NCI-H1105 treated with DMSO at 0.1 percent for 48 hours (cell line): ENCODE results near the gene TRPM2.

Source experiments
- DNase-seq: peaks from one replicate; lab custom pipeline; 2025; lab: John Stamatoyannopoulos, UW

The TRPM2 gene

DNA sequence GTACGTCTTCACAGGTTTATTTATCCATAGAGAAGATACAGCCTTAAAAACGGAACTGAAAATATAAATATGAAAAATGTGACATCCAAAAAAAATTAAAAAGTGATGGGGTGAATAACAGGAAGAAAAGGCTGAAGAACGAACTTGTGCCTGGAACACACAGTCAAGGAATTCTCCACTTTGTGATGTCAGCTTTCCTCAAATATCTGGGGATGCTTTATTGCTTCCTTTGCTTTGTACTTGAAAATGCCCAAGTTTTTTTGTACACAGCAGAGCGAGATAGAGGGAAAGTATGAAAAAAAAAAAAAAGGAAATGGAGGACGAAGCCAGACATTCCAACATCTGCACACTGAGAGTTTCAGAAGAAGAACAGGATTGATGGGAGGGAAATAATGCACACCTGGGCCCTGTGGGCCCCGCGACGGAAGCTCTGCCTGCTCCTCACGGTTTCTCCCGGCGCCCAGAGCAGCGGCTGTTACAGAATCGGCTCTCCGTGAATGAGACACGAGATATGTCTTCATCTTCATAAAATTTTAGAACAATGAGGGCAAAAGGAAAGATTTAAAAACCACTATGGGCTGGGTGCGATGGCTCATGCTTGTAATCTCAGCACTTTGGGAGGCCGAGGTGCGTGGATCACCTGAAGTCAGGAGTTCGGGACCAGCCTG is 91.9 kb downstream of the TRPM2 start:
- no peak for DNase-seq

DNA sequence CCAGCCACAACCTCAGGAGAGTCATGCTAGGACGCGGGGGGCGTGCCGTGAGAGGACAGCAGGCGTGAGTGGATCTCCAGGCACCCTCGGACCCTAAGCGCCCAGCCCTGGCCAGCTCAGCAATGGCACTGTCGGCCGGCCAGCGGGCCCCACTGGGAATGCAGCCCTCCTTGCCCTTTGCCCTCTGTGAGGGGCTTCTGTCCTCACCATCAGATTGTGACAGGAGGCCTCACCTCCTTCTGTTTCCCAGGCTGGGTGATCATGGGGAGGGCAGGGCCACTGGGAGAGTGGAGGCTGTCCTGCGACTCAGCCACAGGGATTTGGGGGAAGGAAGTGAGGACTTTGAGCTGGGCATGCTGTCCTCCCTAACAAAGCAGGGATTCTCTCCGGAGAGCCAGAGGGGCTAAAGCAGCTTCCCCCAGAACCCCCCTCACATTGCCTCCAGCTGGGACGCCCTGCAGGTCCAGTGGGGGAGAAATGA is 95.3 kb downstream of the TRPM2 start:
- DNase-seq = no peak

DNA sequence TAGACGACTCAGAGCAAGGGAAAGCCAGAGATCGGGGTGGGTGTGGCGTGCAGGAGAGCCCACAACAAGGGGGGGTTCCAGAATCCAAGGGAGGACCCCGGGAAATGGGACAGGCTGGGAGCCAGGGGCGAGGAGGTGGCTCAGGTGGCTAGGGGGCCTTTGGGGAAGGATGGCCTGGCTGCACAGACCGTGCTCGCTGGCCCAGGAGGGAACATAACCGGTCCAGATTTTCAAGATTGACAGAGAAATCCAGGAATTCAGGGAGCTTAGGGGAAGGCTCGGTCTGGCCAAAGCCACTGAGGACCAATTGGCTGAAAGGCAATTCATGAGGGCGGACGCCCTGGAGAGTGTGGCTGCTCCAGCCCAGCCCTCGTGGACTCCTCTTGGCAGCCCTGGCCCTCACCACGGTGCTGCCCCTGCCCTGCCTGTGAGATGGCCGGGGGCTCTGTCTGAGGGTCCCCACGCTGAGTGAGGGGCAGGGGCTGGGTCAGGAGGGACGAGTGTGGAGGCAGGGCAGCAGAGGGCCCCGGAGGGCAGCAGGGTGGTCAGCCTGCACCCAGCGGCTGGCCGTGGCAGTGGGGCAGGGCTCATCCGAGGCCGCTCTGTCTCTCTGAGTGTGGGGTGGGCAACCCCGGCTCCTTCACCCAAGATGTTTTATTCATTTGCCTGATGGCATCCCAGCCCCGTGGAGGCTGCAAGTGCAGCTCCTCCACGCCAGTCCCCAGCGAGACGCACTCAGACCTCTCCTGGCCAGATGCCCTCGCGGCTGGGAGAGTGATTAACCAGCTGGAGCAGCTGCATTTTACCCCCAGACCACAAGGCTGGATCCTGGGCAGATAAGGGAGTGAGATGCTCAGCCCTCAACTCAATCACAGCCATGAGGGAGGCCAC is 96.3 kb downstream of the TRPM2 start:
- no peak for DNase-seq

DNA sequence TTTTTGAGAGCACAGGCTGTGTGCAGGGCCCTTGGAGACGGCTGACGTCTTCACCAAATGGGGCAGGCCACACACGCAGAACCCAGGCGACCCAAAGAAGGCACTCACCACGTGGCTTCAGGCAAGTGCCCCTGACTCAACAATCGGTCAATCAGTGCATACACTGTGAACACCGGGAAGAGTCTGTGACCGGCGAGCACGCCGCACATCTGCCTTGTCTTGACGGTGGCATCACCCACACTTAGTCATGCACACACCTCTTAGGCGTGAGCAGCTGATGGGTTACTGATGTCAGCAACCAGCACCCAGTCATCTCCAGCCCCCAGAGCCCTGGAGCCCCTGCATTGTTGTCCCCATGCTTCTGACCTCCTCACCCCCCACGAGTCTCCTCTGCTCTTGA is 97.0 kb downstream of the TRPM2 start:
- no peak for DNase-seq

DNA sequence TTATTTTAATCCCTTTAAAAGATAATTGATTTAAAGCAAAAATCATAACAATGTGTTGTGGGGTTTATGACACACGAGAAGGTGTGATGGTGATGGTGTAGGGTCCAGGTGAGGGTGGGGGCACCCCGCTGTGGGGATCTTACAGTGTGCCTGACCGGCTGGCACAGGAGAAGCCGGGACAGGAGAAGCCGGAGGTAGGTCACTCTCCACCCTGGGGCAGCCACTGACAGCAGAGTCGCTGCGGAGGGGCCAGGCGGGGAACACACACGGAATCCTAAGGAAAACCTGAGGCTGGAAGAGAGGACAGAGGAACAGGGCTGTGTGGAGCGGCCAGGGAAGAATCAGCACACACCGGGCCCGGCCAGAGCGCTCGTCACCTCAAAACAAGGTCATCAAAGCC is 97.6 kb downstream of the TRPM2 start:
- DNase-seq = no peak

DNA sequence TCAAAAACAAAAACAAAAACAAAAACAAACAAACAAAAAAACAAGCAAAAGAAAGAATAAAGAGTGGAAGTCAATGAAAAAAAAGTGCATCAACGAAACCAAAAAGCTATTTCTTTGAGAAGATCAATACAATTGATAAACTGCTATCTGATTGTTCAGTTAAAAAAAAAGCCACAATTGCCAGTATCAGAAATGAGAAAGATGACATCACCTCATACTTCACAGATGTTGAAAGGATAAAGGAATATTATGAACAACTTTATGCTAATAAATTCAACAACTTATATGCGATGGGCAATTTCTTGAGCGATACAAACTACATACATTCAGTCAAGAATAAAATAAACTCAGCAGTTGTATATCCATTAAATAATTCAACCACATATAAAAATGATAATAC is 99.7 kb downstream of the TRPM2 start:
- no peak for DNase-seq

DNA sequence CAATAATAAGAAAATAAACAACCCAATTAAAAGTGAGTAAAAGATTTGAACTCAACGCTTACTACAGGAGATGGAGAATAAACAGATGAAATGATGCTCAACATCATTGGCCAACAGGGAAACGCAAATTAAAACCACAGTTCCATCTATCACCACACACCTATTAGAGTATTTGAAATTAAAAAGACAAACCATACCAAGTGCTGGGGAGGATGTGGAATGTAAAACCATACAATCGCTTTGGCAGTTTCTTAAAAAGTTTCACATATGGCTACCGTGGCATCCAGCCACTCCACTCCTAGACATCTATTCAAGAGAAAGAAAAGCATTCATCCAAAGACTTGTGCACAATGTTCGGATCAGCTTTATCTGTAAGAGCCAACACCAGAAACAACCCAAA is 100.6 kb downstream of the TRPM2 start:
- no peak for DNase-seq

DNA sequence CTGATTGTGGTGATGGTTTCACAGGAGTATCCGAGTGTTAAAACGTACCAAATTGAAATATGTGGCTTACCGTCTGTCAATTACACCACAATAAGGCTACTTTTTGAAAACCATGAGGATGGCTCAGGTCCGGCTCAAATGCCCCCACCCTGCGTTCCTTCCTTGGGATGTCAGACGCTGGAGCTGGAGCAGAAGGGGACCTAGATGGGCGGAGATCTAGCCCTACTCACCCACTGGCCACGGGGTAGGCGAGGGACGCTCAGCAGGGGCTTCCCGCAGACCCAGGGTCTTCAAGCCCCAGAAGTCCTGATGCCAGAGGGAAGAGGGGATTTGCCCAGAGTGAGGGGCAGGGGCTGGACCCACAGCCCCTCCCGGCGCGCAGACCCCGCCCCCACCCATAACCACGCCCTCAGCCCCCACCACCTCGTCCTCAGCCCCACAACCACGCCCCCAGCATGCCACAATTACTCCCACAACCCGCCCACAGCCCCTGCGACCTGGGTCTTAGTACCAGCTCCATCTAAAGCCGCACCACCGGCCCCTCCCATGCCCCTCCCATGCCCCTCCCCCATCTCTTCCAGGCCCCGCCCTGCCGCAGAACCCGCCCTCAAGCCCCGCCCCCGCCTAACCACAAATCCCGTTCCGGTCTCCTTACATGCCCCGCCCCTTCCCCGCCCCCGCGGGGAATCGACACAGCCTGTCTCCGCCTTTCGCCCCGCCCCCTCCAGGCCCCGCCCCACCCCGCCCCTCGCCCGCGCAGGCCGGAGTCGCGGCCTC is 101.5 kb downstream of the TRPM2 start, which contains the start of gene LRRC3:
TSS of gene LRRC3 (plus strand) at position 764 of the 777 bp plus-strand sequence. CDS start 1,135 bp downstream, outside the sequence.
- peak; percentile 61 for DNase-seq

DNA sequence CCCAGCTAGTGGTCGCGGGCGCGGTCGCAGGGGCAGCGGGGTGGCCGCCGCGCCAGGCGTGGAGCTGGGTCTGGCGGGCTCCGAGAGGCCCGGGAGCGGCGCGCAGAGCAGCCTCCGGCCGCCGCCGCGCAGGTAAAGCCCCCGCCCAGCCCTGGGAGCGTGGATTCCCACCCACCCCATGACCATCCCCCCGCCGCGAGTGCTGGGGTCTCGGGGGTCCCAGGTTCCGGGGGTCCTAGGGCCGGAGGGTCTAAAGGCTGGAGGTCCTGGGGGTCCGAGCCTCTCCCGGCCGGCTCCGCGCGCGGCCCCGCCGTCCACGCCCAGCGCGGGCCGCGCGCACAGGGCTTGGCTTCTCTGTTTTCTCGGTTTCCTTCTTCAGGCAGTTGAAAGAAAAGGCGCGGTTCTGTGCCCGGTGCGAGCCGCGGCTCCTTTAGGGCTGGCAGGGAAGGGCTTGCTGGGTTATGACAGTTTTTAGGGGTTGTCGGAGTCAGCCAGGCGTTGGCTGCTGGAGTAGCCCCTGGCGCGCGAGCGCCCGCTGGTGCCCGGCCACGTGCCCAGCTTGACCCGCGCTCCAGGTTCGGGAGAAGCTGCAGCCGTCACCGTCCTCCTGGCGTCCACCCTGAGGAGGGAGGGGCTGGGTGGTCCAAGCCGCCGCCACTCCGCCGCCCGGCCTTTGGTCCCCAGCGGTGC is 102.2 kb downstream of the TRPM2 start:
- peak; percentile 9 for DNase-seq

DNA sequence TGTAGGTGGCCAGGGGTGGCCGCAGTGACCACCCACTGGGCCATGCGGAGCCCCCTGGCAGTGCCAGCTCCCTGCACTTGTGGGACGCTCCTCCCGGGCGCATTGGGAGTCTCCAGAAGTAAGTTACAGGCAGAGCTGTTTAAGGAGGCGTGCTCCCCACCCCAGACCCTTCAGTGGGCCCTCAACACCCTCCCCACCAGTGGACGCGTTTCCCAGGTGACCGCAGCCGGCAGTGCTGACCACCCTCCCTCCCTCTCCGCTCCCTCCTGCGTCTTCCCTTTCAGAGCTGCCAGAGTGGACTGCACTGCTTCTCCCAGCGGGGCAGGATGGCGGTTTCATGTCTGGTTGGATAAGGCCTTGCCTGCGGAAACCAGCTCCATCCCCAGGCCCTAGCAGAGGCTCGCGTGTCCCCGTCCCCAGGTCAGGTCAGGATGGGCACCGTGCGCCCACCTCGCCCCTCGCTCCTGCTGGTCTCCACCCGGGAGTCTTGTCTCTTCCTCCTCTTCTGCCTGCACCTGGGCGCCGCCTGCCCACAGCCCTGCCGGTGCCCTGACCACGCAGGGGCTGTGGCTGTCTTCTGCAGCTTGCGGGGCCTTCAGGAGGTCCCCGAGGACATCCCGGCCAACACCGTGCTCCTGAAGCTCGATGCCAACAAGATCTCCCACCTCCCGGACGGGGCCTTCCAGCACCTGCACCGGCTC is 102.9 kb downstream of the TRPM2 start:
- no peak for DNase-seq

DNA sequence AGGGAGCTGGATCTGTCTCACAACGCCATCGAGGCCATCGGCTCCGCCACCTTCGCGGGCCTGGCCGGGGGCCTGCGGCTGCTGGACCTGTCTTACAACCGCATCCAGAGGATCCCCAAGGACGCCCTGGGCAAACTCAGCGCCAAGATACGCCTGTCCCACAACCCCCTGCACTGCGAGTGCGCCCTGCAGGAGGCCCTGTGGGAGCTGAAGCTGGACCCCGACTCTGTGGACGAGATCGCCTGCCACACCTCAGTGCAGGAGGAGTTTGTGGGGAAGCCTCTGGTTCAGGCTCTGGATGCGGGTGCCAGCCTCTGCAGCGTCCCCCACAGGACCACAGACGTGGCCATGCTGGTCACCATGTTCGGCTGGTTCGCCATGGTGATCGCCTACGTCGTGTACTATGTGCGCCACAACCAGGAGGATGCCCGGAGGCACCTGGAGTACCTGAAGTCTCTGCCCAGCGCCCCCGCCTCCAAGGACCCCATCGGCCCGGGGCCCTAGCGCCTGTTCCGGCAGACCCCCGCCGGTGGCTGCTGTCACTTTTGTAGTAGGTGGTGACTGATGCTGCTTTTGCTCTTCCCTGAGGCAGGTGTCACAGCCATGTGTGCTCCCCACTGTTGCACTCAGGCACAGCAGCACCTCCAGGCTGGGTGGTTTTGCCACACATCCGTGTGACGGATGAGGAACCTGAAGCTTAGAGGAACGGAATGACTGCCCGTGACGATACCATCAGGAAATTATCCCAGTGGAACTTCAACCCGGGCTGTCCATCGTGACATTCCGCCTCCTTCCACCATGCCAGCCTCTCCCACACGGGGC is 103.7 kb downstream of the TRPM2 start:
- DNase-seq = no peak

DNA sequence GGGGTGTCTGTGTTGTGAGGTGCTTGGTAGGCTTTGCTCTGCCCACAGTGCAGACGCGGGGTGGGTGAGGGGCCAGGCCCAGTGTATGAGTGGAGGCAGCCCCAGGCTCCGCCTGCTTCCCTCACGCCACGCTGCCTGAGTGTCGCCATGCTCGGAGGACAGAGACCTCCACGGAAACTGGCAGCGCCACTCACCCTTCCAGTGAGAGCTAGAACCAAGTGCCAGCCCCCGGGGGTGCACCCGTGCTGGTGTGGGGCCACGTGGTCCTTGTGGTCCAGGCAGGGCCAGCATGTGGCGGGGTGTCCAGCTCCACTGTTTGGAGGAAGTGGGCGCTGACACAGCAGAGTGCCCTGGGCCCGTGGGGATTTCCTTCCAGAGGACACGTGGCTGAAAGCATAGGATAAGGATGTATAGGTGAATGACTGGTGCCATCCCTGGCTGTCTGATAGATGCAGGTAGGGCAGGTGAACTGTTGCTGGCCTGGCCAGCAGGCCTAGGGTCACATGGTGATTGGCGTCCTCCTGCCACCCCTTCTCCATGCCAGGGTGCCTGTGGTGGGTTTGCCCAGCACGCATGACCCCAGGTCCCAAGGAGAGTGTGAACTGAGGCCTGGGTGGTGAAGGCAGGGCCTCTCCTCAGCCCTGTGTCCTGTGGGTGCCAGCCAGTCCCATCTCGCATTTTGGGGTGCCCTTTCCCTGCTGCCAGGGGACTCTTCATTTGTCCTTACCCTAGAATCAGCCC is 105.7 kb downstream of the TRPM2 start:
- no peak for DNase-seq

DNA sequence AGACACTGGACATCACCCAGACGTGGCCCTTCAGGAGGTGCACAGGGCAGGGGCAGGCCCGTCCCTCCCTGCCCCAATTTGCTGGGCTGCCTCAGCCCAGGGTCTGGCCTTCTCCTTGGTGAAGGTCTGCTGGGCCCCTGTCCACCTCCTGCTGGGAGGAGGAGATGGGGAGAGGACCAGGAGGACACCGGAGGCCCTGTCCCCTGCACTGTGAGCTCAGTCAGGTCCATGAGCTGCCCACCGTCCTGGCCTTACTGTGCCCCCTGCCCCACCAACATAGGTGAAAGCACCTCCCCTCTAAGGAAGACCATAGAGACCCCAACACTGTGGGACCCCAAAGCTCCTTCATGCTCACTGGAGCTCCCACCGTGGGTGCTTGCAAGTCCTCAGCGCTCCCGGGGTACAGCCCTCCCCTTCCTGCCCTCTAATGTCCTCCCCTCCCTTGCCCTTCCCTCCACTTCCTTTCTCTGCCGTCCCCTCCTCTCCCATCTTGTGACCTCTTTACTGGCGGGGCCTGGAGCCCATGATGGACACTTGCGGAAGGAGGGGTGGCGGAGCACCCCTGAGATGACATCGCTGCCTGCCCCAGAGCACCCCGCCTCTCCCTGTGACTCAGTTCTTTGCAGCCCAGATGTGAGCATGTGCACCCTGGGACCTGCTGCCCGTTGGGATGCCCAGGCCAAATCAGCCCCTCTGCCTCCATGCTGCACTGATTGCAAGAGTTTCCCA is 106.5 kb downstream of the TRPM2 start:
- DNase-seq = no peak

DNA sequence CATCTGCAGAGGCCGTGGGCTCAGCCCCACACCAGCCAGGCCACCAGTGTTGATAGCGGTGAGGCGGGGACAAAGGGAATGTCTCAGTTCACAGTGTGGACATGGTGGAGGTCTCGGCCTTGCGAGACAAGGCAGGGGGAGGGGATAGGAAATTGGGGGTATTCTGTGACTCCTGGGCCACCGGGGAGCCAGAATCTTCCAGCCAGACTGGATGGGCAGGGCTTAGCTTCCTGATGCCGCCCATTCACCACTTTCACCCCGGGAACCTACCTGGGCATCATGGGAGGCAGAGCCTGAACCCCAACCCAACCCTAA is 107.0 kb downstream of the TRPM2 start:
- no peak for DNase-seq

DNA sequence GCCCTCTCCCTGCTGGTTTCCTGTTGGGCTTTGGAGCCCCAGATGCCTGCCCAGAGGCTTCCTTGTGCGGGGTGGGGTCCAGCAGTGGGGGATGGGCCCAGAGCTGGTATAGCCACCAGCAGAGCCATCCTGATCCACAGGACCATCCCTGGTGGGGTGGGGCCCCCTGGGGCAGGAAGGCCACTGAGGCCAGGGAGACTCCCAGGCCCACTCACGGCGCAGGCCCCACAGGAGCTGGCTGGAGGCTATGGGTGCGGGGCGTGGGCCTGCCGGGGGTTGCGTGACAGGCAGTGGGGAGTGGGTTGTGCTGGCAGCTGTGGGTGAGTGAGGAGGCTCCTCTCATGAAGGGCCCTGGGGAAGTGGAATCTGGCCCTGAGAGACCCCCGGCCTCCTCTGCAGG is 107.6 kb downstream of the TRPM2 start:
- no peak for DNase-seq

DNA sequence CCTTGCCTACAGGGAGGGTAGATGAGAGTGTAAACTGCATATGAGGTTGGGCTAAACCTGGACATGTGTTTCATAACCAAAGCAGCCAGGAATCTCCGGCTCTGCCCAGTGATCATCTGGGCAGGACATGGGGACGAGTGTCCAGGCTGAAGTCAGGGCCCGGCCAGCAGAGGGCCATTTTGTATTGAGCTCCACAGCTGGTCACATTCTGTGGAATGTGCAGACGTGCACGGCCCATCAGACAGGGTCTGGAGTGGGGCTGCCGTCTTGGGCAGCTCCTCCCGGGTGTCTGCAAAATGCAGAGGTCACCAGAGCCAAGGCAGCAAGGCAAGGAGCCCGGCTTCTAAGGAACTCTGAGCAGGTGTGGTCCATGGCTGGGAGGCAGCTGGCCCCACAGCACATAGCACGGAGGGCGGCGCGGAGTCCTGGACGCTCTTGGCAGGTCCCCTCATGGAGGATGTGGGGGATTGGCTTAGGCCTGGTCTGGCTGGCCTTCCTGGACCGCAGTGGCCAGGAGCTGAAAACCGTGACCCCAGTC is 108.1 kb downstream of the TRPM2 start:
- DNase-seq = no peak

DNA sequence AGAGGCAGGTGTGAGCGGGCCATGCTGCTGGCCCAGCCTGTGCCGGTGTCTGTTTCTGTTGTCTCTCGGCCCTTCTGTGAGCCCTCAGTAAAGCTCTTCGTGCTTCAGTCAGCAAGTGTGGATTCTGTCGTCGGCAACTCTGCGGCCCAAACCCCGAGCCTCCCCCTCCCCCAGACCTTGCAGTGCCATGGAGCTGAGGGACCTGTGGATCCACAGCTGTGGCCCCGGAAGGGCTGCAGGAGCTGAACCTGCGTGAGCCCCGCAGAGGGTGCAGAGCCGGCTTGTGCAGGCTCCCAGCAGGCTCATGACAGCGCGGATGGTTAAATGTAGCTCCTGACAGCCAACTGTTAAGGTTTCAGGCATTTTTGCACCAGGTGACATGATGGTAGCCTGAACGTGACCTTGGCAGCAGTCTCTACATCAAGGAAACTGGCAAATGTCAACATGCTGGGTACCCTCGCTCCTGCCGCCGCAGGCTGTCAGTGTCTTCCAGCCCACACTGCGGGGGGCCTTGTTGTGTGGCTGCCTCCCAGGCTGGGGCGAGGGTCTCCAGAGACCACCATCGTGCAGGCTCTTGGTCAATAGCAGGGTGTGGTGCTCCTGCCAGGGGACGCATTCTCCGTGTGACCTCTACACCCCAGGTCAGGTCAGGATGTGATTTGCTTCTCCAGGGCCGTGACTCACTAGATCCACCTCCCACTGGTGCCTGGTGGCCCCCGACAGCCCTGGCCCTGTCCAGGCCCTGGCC is 108.8 kb downstream of the TRPM2 start:
- DNase-seq = no peak

DNA sequence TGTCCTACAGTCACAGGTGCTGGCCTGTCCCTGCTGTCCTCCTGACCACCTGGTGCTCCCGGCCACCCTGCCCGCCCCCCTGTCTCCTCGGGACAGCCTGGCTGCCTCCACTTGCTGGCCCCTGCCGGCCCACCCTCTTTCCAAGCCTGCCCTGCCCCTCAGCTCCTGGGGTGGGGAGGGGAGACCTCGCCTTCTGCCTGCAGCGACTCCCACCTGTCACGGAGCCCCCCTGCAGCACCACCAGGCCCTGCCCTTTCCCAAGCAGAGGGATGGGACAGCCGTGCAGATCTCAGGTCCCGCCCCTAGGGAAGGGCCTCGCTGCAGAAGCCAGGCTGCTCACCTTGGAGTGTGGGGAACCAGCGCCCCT is 109.4 kb downstream of the TRPM2 start:
- no peak for DNase-seq
